ENCODE data around the gene TNS1. TPM values are rescaled to one million over a fixed set of nuclear protein-coding genes. Genes with fewer than 3 reads are reported as not detected.

Gene TNS1
- total RNA-seq, 1 donor from 2014 or later = 219 TPM

DNA sequence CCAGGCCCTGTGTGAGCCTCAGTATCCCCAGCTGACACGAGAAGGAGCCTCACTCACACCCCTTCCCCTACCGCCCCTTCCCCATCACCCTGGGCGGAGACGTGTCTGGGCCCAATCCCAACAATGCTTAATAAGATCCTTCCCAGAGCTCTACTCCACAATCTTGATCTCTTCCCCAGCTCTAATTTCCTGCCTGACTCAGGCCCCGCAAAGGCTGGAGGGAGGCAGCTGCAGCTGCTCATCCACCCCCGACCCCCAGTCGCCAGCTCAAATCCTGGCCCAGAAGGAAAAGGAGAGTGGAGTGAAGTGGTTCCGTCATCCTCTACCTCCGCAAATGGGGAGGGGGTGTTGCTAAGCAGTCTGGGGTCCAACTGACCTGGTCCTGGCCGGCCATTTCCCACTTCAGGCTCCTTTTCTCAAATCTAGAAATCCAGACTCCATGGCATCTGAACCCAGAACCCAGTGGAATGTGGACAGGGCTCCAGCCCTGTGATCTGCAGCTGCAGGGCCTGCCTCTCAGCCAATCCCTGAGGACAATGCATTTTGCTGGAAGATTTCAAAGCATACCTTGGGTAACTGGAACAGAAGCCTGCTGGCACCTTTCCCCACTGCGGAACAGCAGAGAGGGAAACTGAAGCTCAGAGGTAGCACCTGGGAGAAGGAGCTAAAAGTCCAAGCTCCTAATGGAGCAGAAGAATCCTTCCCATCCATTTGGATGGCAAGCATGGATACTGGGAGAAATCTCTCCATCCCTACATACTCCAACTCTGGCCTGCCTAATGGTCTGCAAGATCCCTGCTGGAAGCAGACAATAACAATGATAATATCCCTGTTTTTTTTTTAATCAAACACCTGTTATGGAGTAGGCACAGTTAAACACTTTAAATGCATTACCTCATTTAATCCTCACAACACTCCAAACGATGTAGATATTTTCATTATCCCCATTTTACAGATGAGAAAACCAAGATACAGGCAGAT, 5.6 kb upstream of the TNS1 start:
- Histone ChIP-seq H3K4me1 (ENCODE audit: insufficient read depth, low read length) (peaks cover 57% of the 10 kb centered on the region), H3K79me2 (ENCODE audit: insufficient read depth, low read length) (no peaks in the 10 kb centered on the region), H2AFZ (ENCODE audit: low read depth, low read length) (no peak overlapping the region), H3K27ac (ENCODE audit: low read depth, low read length) (peak overlapping the region; percentile 4), H3K27me3 (ENCODE audit: insufficient read depth, low read length) (no peaks in the 10 kb centered on the region), H4K20me1 (ENCODE audit: insufficient read depth, low read length) (no peaks in the 10 kb centered on the region), H3K4me2 (ENCODE audit: low read length) (peak overlapping the region; percentile 91), H3K9me3 (ENCODE audit: insufficient read depth, low read depth, low read length) (no peaks in the 10 kb centered on the region), H3K4me3 (ENCODE audit: insufficient read depth, low read depth, low read length) (no peak overlapping the region), H3K9ac (ENCODE audit: low read length) (no peak overlapping the region), H3K36me3 (ENCODE audit: insufficient read depth, low read length) (no peaks in the 10 kb centered on the region)
- H3K9me3 Mint-ChIP-seq (ENCODE audit: unreplicated experiment) = no peaks in the 10 kb centered on the region
- DNase-seq (ENCODE audit: low read depth) (peak; percentile 64), FAIRE-seq (peak; percentile 41)
- TF ChIP-seq, protein P1, sequence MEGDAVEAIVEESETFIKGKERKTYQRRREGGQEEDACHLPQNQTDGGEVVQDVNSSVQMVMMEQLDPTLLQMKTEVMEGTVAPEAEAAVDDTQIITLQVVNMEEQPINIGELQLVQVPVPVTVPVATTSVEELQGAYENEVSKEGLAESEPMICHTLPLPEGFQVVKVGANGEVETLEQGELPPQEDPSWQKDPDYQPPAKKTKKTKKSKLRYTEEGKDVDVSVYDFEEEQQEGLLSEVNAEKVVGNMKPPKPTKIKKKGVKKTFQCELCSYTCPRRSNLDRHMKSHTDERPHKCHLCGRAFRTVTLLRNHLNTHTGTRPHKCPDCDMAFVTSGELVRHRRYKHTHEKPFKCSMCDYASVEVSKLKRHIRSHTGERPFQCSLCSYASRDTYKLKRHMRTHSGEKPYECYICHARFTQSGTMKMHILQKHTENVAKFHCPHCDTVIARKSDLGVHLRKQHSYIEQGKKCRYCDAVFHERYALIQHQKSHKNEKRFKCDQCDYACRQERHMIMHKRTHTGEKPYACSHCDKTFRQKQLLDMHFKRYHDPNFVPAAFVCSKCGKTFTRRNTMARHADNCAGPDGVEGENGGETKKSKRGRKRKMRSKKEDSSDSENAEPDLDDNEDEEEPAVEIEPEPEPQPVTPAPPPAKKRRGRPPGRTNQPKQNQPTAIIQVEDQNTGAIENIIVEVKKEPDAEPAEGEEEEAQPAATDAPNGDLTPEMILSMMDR (IDR thresholded peaks at IDR 0.05; ENCODE audit: insufficient read depth, low read depth, low read length) = no peak
- no peak for TF ChIP-seq EZH2 (IDR thresholded peaks at IDR 0.05; ENCODE audit: insufficient read depth, low read length)
- peaks cover 41% of the 10 kb centered on the region for H3K4me1 Mint-ChIP-seq (ENCODE audit: low read depth, unreplicated experiment)
- no peak overlapping the region for H3K27ac Mint-ChIP-seq (ENCODE audit: unreplicated experiment)
- H3K36me3 Mint-ChIP-seq (ENCODE audit: low read depth, unreplicated experiment) = peaks cover 2% of the 10 kb centered on the region
- H3K27me3 Mint-ChIP-seq (ENCODE audit: low read depth, unreplicated experiment) = peaks cover 16% of the 10 kb centered on the region
- H3K4me3 Mint-ChIP-seq (ENCODE audit: unreplicated experiment) = peak overlapping the region; percentile 75

DNA sequence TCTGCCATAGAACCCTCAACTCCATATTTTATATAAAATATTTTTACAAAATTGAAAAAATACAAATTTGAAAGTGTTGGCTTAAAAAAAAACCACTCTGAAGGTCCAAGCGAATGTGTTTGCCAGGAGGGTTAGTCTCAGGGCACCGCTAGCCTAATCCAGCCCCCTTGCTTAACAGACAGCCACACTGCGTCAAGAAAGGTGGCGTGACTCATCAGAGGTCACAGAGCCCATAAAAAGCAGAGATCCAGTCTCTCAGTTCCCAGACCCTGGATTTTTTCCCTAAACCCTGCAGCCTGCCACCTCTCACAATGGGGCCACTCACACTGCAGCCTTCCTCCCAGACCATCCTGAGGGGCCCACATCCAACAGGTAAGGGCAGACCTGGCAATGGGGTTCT, 3.9 kb upstream of the TNS1 start:
- Mint-ChIP-seq H3K4me3 (ENCODE audit: unreplicated experiment) (no peak overlapping the region), H3K4me1 (ENCODE audit: low read depth, unreplicated experiment) (peaks cover 44% of the 10 kb centered on the region), H3K27ac (ENCODE audit: unreplicated experiment) (no peak overlapping the region), H3K27me3 (ENCODE audit: low read depth, unreplicated experiment) (peaks cover 2% of the 10 kb centered on the region), H3K9me3 (ENCODE audit: unreplicated experiment) (no peaks in the 10 kb centered on the region), H3K36me3 (ENCODE audit: low read depth, unreplicated experiment) (peaks cover 2% of the 10 kb centered on the region)
- no peaks in the 10 kb centered on the region for H4K20me1 ChIP-seq (ENCODE audit: insufficient read depth, low read length)
- H3K79me2 ChIP-seq (ENCODE audit: insufficient read depth, low read length) = peaks cover 10% of the 10 kb centered on the region
- H3K4me2 ChIP-seq (ENCODE audit: low read length) = peak overlapping the region; percentile 59
- TF ChIP-seq, protein P1 (IDR thresholded peaks at IDR 0.05; ENCODE audit: insufficient read depth, low read depth, low read length) = no peak
- TF ChIP-seq EZH2 (IDR thresholded peaks at IDR 0.05; ENCODE audit: insufficient read depth, low read length) = no peak
- no peak overlapping the region for H3K27ac ChIP-seq (ENCODE audit: low read depth, low read length)
- H3K9ac ChIP-seq (ENCODE audit: low read length) = no peak overlapping the region
- H3K9me3 ChIP-seq (ENCODE audit: insufficient read depth, low read depth, low read length) = no peaks in the 10 kb centered on the region
- DNase-seq (ENCODE audit: low read depth) (peak; percentile 72), FAIRE-seq (no peak)
- H3K4me3 ChIP-seq (ENCODE audit: insufficient read depth, low read depth, low read length) = peak overlapping the region; percentile 39
- no peak overlapping the region for H2AFZ ChIP-seq (ENCODE audit: low read depth, low read length)
- H3K27me3 ChIP-seq (ENCODE audit: insufficient read depth, low read length) = no peaks in the 10 kb centered on the region
- H3K36me3 ChIP-seq (ENCODE audit: insufficient read depth, low read length) = no peaks in the 10 kb centered on the region
- H3K4me1 ChIP-seq (ENCODE audit: insufficient read depth, low read length) = peaks cover 67% of the 10 kb centered on the region

DNA sequence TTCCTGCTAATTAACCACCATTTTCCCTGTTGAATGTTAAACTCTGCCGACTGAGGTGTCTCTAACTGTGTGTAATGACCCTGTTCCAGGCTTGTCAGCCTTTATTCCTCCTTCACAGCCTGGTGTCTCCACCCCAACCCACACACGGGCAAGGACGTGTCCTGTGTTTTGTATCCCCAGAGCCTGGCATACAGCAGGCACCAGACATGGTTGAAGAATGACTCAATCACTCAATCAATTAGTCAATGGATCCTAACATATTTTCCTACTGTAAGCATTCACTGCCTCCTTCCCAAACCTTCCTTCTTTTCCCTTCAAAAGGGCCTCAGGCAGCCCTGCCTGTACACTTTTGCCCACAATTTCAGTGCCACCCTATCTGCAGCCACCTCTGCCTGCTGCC, 2.7 kb upstream of the TNS1 start:
- no peak overlapping the region for H3K27ac ChIP-seq (ENCODE audit: low read depth, low read length)
- no peak overlapping the region for H3K4me3 ChIP-seq (ENCODE audit: insufficient read depth, low read depth, low read length)
- peaks cover 7% of the 10 kb centered on the region for H4K20me1 ChIP-seq (ENCODE audit: insufficient read depth, low read length)
- Mint-ChIP-seq H3K4me3 (ENCODE audit: unreplicated experiment) (peak overlapping the region; percentile 15), H3K36me3 (ENCODE audit: low read depth, unreplicated experiment) (peaks cover 4% of the 10 kb centered on the region), H3K4me1 (ENCODE audit: low read depth, unreplicated experiment) (peaks cover 52% of the 10 kb centered on the region), H3K27ac (ENCODE audit: unreplicated experiment) (peak overlapping the region; percentile 38), H3K27me3 (ENCODE audit: low read depth, unreplicated experiment) (peaks cover 2% of the 10 kb centered on the region), H3K9me3 (ENCODE audit: unreplicated experiment) (peaks cover 2% of the 10 kb centered on the region)
- no peak for DNase-seq (ENCODE audit: low read depth)
- no peak overlapping the region for H3K4me2 ChIP-seq (ENCODE audit: low read length)
- H3K9ac ChIP-seq (ENCODE audit: low read length) = no peak overlapping the region
- no peaks in the 10 kb centered on the region for H3K36me3 ChIP-seq (ENCODE audit: insufficient read depth, low read length)
- TF ChIP-seq, protein P1 (IDR thresholded peaks at IDR 0.05; ENCODE audit: insufficient read depth, low read depth, low read length) = no peak
- TF ChIP-seq EZH2 (IDR thresholded peaks at IDR 0.05; ENCODE audit: insufficient read depth, low read length) = no peak
- H3K79me2 ChIP-seq (ENCODE audit: insufficient read depth, low read length) = peaks cover 20% of the 10 kb centered on the region
- H3K9me3 ChIP-seq (ENCODE audit: insufficient read depth, low read depth, low read length) = no peaks in the 10 kb centered on the region
- H3K27me3 ChIP-seq (ENCODE audit: insufficient read depth, low read length) = no peaks in the 10 kb centered on the region
- H2AFZ ChIP-seq (ENCODE audit: low read depth, low read length) = no peak overlapping the region
- H3K4me1 ChIP-seq (ENCODE audit: insufficient read depth, low read length) = peaks cover 64% of the 10 kb centered on the region
- no peak for FAIRE-seq
